Endodermal cell (in vitro differentiated cells): ENCODE results near the gene PCOLCE2. TPM values are rescaled to one million over a fixed set of nuclear protein-coding genes. Genes with fewer than 3 reads are reported as not detected.

Source experiments
- DNase-seq: peaks from one replicate; pipeline ENCODE4 v3.0.0-alpha.2; 2017
- H3K27ac ChIP-seq: 2 replicates; pipeline ENCODE4 v1.5.1; 2013; ENCODE audit warnings: mild to moderate bottlenecking, low read depth, low read length, moderate library complexity
- H3K27me3 ChIP-seq: 2 replicates; pipeline ENCODE4 v1.6.1; 2013; ENCODE audit warnings: mild to moderate bottlenecking, low read length, moderate library complexity; ENCODE audit not compliant: insufficient read depth, control insufficient read depth, poor library complexity, severe bottlenecking
- H3K36me3 ChIP-seq: 2 replicates; pipeline ENCODE4 v1.7.0; 2013; ENCODE audit warnings: mild to moderate bottlenecking, low read length, moderate library complexity; ENCODE audit not compliant: control insufficient read depth, insufficient read depth
- H3K4me1 ChIP-seq: one replicate; pipeline ENCODE4 v1.7.0; 2013; ENCODE audit warnings: low read length; ENCODE audit not compliant: control insufficient read depth, insufficient read depth
- H3K4me3 ChIP-seq: 2 replicates; pipeline ENCODE4 v1.5.1; 2013; ENCODE audit warnings: mild to moderate bottlenecking, low read length, moderate library complexity
- H3K9ac ChIP-seq: 2 replicates; pipeline ENCODE4 v1.6.1; 2013; ENCODE audit warnings: mild to moderate bottlenecking, low read length, moderate library complexity; ENCODE audit not compliant: poor library complexity, severe bottlenecking; ENCODE audit errors: extremely low read depth
- H3K9me3 ChIP-seq: 2 replicates; pipeline ENCODE4 v1.6.1; 2013; ENCODE audit warnings: mild to moderate bottlenecking, low read length, moderate library complexity; ENCODE audit not compliant: control insufficient read depth
- H3K27ac Mint-ChIP-seq: 2 replicates; pipeline ENCODE4 v1.8.0; 2020; ENCODE audit warnings: mixed read lengths
- H3K27me3 Mint-ChIP-seq: 2 replicates; pipeline ENCODE4 v1.8.0; 2021; ENCODE audit warnings: mild to moderate bottlenecking, mixed read lengths; ENCODE audit not compliant: insufficient read depth
- H3K36me3 Mint-ChIP-seq: 2 replicates; pipeline ENCODE4 v1.8.0; 2020; ENCODE audit warnings: low read depth, mixed read lengths
- H3K4me1 Mint-ChIP-seq: 2 replicates; pipeline ENCODE4 v1.8.0; 2020; ENCODE audit warnings: mixed read lengths
- H3K4me3 Mint-ChIP-seq: 2 replicates; pipeline ENCODE4 v1.8.0; 2020; ENCODE audit warnings: mild to moderate bottlenecking, moderate library complexity, mixed read lengths
- H3K9me3 Mint-ChIP-seq: 2 replicates; pipeline ENCODE4 v1.8.0; 2020; ENCODE audit warnings: mild to moderate bottlenecking, mixed read lengths
- WGBS, 2 experiments: methylation state at CpG; one replicate each; pipeline versions ENCODE4 v1.1.5 to v1.1.7; 2013; ENCODE audit warnings: missing lambda C conversion rate in 2 of 2, mixed read lengths in 1 of 2; ENCODE audit not compliant: insufficient coverage in 1 of 2, insufficient read length in 1 of 2; 5-methylcytosine and 5-hydroxymethylcytosine counted together
- total RNA-seq, 2 donors: library from RNA; stranded (reverse); fragmentation: NEBNext Ultra II Directional in 1 of 2; extraction: Animal tissue kit (Norgen Biotek cat#: 25700) in 1 of 2; gene quantifications; 2 replicates in 1 of 2; 3 replicates in 1 of 2; pipeline ENCODE4 v1.2.1, GENCODE V29; 2021
- TF ChIP-seq, protein P1 (sequence below): fragments of 200-600 bp; sonication (generic); conservative IDR thresholded peaks from 2 replicates; pipeline ENCODE4 v1.5.0; 2021; ENCODE audit warnings: antibody characterized with exemption, mild to moderate bottlenecking

Gene PCOLCE2
- total RNA-seq, 2 donors from 2014 or later = 17.0 to 18.0 TPM

GRCh38 chr3:142817356-142817755 is 71.5 kb downstream of the PCOLCE2 start:
- no peaks in the 10 kb centered on the region for H3K9me3 Mint-ChIP-seq
- WGBS, 2 experiments = 86 to 100% methylated on average over 1 of the region's 1 CpG
- no peaks in the 10 kb centered on the region for H3K27me3 ChIP-seq
- H3K9ac ChIP-seq = no peak overlapping the region
- no peaks in the 10 kb centered on the region for H3K27me3 Mint-ChIP-seq
- H3K4me3 ChIP-seq = no peak overlapping the region
- no peaks in the 10 kb centered on the region for H3K9me3 ChIP-seq
- DNase-seq = no peak
- H3K36me3 Mint-ChIP-seq = peaks cover 17% of the 10 kb centered on the region
- H3K4me3 Mint-ChIP-seq = no peak overlapping the region
- no peaks in the 10 kb centered on the region for H3K4me1 Mint-ChIP-seq
- TF ChIP-seq, protein P1, sequence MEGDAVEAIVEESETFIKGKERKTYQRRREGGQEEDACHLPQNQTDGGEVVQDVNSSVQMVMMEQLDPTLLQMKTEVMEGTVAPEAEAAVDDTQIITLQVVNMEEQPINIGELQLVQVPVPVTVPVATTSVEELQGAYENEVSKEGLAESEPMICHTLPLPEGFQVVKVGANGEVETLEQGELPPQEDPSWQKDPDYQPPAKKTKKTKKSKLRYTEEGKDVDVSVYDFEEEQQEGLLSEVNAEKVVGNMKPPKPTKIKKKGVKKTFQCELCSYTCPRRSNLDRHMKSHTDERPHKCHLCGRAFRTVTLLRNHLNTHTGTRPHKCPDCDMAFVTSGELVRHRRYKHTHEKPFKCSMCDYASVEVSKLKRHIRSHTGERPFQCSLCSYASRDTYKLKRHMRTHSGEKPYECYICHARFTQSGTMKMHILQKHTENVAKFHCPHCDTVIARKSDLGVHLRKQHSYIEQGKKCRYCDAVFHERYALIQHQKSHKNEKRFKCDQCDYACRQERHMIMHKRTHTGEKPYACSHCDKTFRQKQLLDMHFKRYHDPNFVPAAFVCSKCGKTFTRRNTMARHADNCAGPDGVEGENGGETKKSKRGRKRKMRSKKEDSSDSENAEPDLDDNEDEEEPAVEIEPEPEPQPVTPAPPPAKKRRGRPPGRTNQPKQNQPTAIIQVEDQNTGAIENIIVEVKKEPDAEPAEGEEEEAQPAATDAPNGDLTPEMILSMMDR = no peak
- H3K27ac ChIP-seq = no peak overlapping the region
- no peak overlapping the region for H3K27ac Mint-ChIP-seq
- H3K4me1 ChIP-seq = no peaks in the 10 kb centered on the region
- H3K36me3 ChIP-seq = peaks cover 7% of the 10 kb centered on the region

GRCh38 chr3:142815803-142816202 is 73.1 kb downstream of the PCOLCE2 start:
- H3K36me3 Mint-ChIP-seq = peaks cover 19% of the 10 kb centered on the region
- no peak overlapping the region for H3K9ac ChIP-seq
- WGBS, 2 experiments = 92 to 95% methylated on average over 4 to 6 of the region's 6 CpGs
- H3K9me3 ChIP-seq = no peaks in the 10 kb centered on the region
- H3K27me3 Mint-ChIP-seq = no peaks in the 10 kb centered on the region
- H3K4me3 Mint-ChIP-seq = no peak overlapping the region
- peaks cover 7% of the 10 kb centered on the region for H3K36me3 ChIP-seq
- H3K27ac Mint-ChIP-seq = no peak overlapping the region
- H3K4me3 ChIP-seq = no peak overlapping the region
- no peaks in the 10 kb centered on the region for H3K9me3 Mint-ChIP-seq
- DNase-seq = no peak
- H3K4me1 Mint-ChIP-seq = no peaks in the 10 kb centered on the region
- TF ChIP-seq, protein P1 = no peak
- H3K27ac ChIP-seq = no peak overlapping the region
- H3K27me3 ChIP-seq = no peaks in the 10 kb centered on the region
- H3K4me1 ChIP-seq = no peaks in the 10 kb centered on the region

DNA sequence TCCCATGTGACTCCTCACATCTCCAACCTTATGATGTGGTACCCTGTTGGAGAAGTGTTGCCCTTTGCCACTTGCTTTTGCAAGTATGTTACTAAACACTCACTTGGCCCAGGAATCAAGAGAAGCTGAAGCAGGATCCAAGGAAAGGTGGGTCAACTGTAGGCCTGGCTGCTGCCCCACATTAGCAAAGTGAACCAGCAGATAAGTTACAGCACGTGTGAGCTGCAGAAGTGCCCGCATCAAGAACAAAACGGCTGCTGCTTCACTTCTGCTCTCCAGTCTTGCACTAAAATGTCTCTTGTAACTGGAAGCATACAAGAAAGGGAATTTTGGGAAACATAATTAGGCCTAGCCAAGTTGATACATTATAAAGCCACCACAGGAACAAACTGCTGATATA is 79.6 kb downstream of the PCOLCE2 start:
- Histone ChIP-seq H3K36me3 (peaks cover 5% of the 10 kb centered on the region), H3K4me3 (no peak overlapping the region), H3K4me1 (no peaks in the 10 kb centered on the region), H3K9ac (no peak overlapping the region), H3K27ac (no peak overlapping the region), H3K27me3 (no peaks in the 10 kb centered on the region), H3K9me3 (no peaks in the 10 kb centered on the region)
- Mint-ChIP-seq H3K27me3 (no peaks in the 10 kb centered on the region), H3K36me3 (peaks cover 8% of the 10 kb centered on the region), H3K27ac (no peak overlapping the region), H3K4me3 (no peak overlapping the region), H3K4me1 (no peaks in the 10 kb centered on the region), H3K9me3 (no peaks in the 10 kb centered on the region)
- WGBS, 2 experiments = 89 to 95% methylated on average over 3 of the region's 3 CpGs
- no peak for DNase-seq
- TF ChIP-seq, protein P1 = no peak
